Measurements from ENCODE around the gene MRPL18.
"Not testable (repeated sequence)": the region's sequence is repeated elsewhere in the genome, so short reads cannot be mapped to it uniquely, and the experiment has no call there.

MRPL18 gene

GRCh38 chr6:159777240-159777904 lies 12.9 kb upstream of the MRPL18 start:
- DNase-seq = no peak

GRCh38 chr6:159778131-159778530 lies 12.1 kb upstream of the MRPL18 start:
- no peak for DNase-seq

- DNase-seq = no peak
These were observed 11.6 kb upstream of the MRPL18 start for GRCh38 chr6:159778542-159779103.

GRCh38 chr6:159788276-159788675 lies 2.0 kb upstream of the MRPL18 start:
- no peak for DNase-seq

- DNase-seq = no peak
These were observed 1.4 kb upstream of the MRPL18 start for GRCh38 chr6:159788753-159789376.

GRCh38 chr6:159789377-159790148 lies 704 bp upstream of the MRPL18 start, which contains the start of gene TCP1:
TCP1 (minus strand) TSS chr6:159789602; CDS start chr6:159789468, 134 bp downstream.
- peak; percentile 100 for DNase-seq

GRCh38 chr6:159790956-159791598 lies 810 bp downstream of the MRPL18 start:
- DNase-seq = no peak

GRCh38 chr6:159794976-159795375 lies 4.7 kb downstream of the MRPL18 start:
- not testable (repeated sequence) for DNase-seq

- DNase-seq = no peak
These were observed 7.3 kb downstream of the MRPL18 start for GRCh38 chr6:159797554-159797953.

- DNase-seq = no peak
These were observed 10.0 kb downstream of the MRPL18 start, which contains the start of gene PNLDC1 for GRCh38 chr6:159800141-159800865. PNLDC1 (plus strand) TSS chr6:159800276; CDS start chr6:159800308, 32 bp downstream.

GRCh38 chr6:159801935-159802334 lies 11.7 kb downstream of the MRPL18 start:
- no peak for DNase-seq

- no peak for DNase-seq
These were observed 14.2 kb downstream of the MRPL18 start for GRCh38 chr6:159804504-159804903.

GRCh38 chr6:159805440-159806020 lies 15.3 kb downstream of the MRPL18 start:
- DNase-seq = no peak

GRCh38 chr6:159806021-159806458 lies 15.8 kb downstream of the MRPL18 start:
- DNase-seq = no peak

GRCh38 chr6:159807150-159807858 lies 17.0 kb downstream of the MRPL18 start:
- no peak for DNase-seq

GRCh38 chr6:159808647-159809046 lies 18.4 kb downstream of the MRPL18 start:
- DNase-seq = no peak

GRCh38 chr6:159809149-159809548 lies 18.9 kb downstream of the MRPL18 start:
- no peak for DNase-seq

- DNase-seq = no peak
These were observed 23.5 kb downstream of the MRPL18 start for GRCh38 chr6:159813781-159814180.

GRCh38 chr6:159815410-159815809 lies 25.1 kb downstream of the MRPL18 start:
- DNase-seq = no peak

- DNase-seq = not testable (repeated sequence)
These were observed 26.5 kb downstream of the MRPL18 start for GRCh38 chr6:159816775-159817174.
